Measurements from ENCODE around the gene PMEL. TPM values are rescaled to one million over a fixed set of nuclear protein-coding genes. Genes with fewer than 3 reads are reported as not detected.

Gene PMEL
- total RNA-seq, 2 donors from 2014 or later: 17.2 to 20.8 TPM

DNA sequence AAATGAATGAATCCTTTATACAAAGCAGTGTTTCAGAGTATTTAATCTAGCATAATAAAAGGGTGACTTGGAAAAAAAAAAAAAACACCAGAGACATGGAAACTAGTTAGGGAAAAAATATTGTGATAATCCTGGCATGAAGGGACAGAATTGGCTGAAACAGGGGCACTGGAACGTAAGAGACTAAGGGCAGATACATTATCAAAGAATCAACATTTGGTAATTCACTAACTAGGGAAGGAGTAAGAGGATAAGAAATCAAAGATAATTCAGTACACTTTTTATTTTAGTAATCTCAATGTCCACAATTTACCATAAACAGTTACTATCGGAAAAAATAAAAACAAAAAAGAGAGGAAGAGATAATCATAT is 56.3 kb downstream of the PMEL start:
- Mint-ChIP-seq H3K9me3 (no peaks in the 10 kb centered on the region), H3K27ac (peak overlapping the region; percentile 90), H3K4me3 (peak overlapping the region; percentile 9), H3K4me1 (peaks cover 29% of the 10 kb centered on the region), H3K36me3 (ENCODE audit: low read depth) (peaks cover 38% of the 10 kb centered on the region), H3K27me3 (ENCODE audit: insufficient read depth) (no peaks in the 10 kb centered on the region)
- TF ChIP-seq, protein P1, sequence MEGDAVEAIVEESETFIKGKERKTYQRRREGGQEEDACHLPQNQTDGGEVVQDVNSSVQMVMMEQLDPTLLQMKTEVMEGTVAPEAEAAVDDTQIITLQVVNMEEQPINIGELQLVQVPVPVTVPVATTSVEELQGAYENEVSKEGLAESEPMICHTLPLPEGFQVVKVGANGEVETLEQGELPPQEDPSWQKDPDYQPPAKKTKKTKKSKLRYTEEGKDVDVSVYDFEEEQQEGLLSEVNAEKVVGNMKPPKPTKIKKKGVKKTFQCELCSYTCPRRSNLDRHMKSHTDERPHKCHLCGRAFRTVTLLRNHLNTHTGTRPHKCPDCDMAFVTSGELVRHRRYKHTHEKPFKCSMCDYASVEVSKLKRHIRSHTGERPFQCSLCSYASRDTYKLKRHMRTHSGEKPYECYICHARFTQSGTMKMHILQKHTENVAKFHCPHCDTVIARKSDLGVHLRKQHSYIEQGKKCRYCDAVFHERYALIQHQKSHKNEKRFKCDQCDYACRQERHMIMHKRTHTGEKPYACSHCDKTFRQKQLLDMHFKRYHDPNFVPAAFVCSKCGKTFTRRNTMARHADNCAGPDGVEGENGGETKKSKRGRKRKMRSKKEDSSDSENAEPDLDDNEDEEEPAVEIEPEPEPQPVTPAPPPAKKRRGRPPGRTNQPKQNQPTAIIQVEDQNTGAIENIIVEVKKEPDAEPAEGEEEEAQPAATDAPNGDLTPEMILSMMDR (conservative IDR thresholded peaks at IDR 0.05): no peak
- H3K36me3 ChIP-seq (ENCODE audit: control insufficient read depth, insufficient read depth, low read length): peaks cover 28% of the 10 kb centered on the region
- no peak for DNase-seq
- H3K9ac ChIP-seq (ENCODE audit: extremely low read depth, low read length, poor library complexity, severe bottlenecking): no peak overlapping the region
- H3K27me3 ChIP-seq (ENCODE audit: control insufficient read depth, insufficient read depth, low read length, poor library complexity, severe bottlenecking): no peaks in the 10 kb centered on the region
- H3K9me3 ChIP-seq (ENCODE audit: control insufficient read depth, low read length): no peaks in the 10 kb centered on the region
- peak overlapping the region; percentile 42 for H3K4me3 ChIP-seq (ENCODE audit: low read length)
- peak overlapping the region; percentile 56 for H3K27ac ChIP-seq (ENCODE audit: low read depth, low read length)
- peaks cover 5% of the 10 kb centered on the region for H3K4me1 ChIP-seq (ENCODE audit: control insufficient read depth, insufficient read depth, low read length)
- 58% methylated on average over 1 of the region's 2 CpGs; no CpG with 5 or more reads in 1 of the 2 experiments for WGBS, 2 experiments (ENCODE audit: insufficient coverage in 1 of 2, insufficient read length in 1 of 2)

DNA sequence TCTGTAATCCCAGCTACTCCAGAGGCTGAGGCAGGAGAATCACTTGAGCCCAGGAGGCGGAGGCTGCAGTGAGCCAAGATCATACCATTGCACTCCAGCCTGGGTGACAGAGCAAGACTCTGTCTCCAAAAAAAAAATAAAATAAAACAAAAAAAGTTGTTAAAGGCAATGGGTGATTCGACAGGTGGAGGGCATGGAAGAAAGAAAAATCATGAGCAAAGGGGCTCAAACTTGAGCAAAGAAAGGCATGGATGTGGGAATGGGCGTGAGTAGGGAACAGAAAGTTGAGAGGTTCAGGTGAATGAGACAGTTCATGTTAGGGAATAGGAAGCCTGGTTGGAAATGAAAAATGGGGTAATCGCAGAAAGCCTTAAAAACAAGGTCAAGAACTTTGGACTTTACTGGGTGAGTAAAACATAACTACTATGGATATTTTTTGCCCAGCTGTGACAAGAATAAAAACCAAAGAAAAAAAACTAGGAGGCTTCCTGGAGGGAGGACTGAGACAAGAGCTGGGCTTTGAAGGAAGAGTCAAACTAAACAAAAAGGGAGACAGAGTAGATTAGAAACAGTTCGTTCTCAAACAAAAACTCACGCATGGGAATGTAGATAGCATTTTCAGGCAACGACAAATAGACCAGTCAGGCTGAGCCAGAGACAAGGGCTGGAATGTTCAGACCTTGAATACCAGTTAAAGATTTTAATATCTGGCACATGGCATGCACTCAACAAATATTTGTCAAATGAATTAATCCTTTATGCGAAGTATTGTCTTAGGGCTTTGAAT is 56.9 kb downstream of the PMEL start:
- H3K27ac Mint-ChIP-seq: peak overlapping the region; percentile 90
- peaks cover 34% of the 10 kb centered on the region for H3K36me3 Mint-ChIP-seq (ENCODE audit: low read depth)
- Histone ChIP-seq H3K36me3 (ENCODE audit: control insufficient read depth, insufficient read depth, low read length) (peaks cover 24% of the 10 kb centered on the region), H3K27me3 (ENCODE audit: control insufficient read depth, insufficient read depth, low read length, poor library complexity, severe bottlenecking) (no peaks in the 10 kb centered on the region), H3K27ac (ENCODE audit: low read depth, low read length) (peak overlapping the region; percentile 56), H3K4me1 (ENCODE audit: control insufficient read depth, insufficient read depth, low read length) (peaks cover 5% of the 10 kb centered on the region), H3K9me3 (ENCODE audit: control insufficient read depth, low read length) (no peaks in the 10 kb centered on the region), H3K9ac (ENCODE audit: extremely low read depth, low read length, poor library complexity, severe bottlenecking) (no peak overlapping the region), H3K4me3 (ENCODE audit: low read length) (peak overlapping the region; percentile 42)
- TF ChIP-seq, protein P1 (conservative IDR thresholded peaks at IDR 0.05): no peak
- H3K4me3 Mint-ChIP-seq: peak overlapping the region; percentile 9
- no peaks in the 10 kb centered on the region for H3K27me3 Mint-ChIP-seq (ENCODE audit: insufficient read depth)
- no peaks in the 10 kb centered on the region for H3K9me3 Mint-ChIP-seq
- no peak for DNase-seq
- H3K4me1 Mint-ChIP-seq: peaks cover 24% of the 10 kb centered on the region
- 57 to 77% methylated on average over 6 to 8 of the region's 8 CpGs for WGBS, 2 experiments (ENCODE audit: insufficient coverage in 1 of 2, insufficient read length in 1 of 2)

DNA sequence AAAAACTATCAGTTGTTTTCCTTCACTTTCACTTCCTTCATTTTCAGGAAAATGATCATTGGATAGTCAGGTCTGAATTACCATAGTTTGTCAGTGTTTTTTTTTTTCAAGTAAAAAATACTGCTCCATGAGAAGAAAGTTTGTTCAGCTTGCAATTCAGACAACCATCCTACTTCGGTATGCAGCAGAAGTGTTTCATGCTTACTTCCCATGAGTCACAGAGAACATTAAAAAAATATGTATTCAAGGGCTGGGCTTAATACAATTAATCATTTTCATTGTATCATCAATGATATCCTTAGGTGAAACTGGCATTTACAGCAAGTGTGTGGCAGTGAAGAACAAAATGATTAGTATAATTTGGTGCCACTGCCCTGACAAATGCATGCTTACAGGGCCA is 59.8 kb downstream of the PMEL start:
- Histone ChIP-seq H3K27ac (ENCODE audit: low read depth, low read length) (no peak overlapping the region), H3K4me1 (ENCODE audit: control insufficient read depth, insufficient read depth, low read length) (no peaks in the 10 kb centered on the region), H3K4me3 (ENCODE audit: low read length) (no peak overlapping the region), H3K9ac (ENCODE audit: extremely low read depth, low read length, poor library complexity, severe bottlenecking) (no peak overlapping the region), H3K36me3 (ENCODE audit: control insufficient read depth, insufficient read depth, low read length) (peaks cover 28% of the 10 kb centered on the region), H3K9me3 (ENCODE audit: control insufficient read depth, low read length) (no peaks in the 10 kb centered on the region), H3K27me3 (ENCODE audit: control insufficient read depth, insufficient read depth, low read length, poor library complexity, severe bottlenecking) (no peaks in the 10 kb centered on the region)
- H3K27me3 Mint-ChIP-seq (ENCODE audit: insufficient read depth): no peaks in the 10 kb centered on the region
- 100% methylated on average over 1 of the region's 1 CpG for WGBS, 2 experiments (ENCODE audit: insufficient coverage in 1 of 2, insufficient read length in 1 of 2)
- peaks cover 16% of the 10 kb centered on the region for H3K4me1 Mint-ChIP-seq
- no peak overlapping the region for H3K4me3 Mint-ChIP-seq
- no peak overlapping the region for H3K27ac Mint-ChIP-seq
- H3K9me3 Mint-ChIP-seq: no peaks in the 10 kb centered on the region
- peaks cover 39% of the 10 kb centered on the region for H3K36me3 Mint-ChIP-seq (ENCODE audit: low read depth)
- TF ChIP-seq, protein P1 (conservative IDR thresholded peaks at IDR 0.05): no peak
- no peak for DNase-seq

Other genes with a start within 250 kb of the PMEL start
- gene BLOC1S1, start 250.0 kb downstream of the PMEL start, total RNA-seq: 100 to 1,000 TPM in 1 of 2 donors, 10 to 100 TPM in 1; 95.1 to 102 TPM
- 1 to 10 TPM; 4.1 to 7.4 TPM for gene RDH5, start 245.6 kb downstream of the PMEL start, total RNA-seq
- gene CD63, start 237.0 kb downstream of the PMEL start, total RNA-seq: 1,000 to 10,000 TPM in 1 of 2 donors, 100 to 1,000 TPM in 1; 879 to 1,041 TPM
- gene GDF11, start 222.9 kb downstream of the PMEL start, total RNA-seq: 10 to 100 TPM; 29.8 to 33.0 TPM
- gene SARNP, start 148.3 kb downstream of the PMEL start, total RNA-seq: 100 to 1,000 TPM in 1 of 2 donors, 10 to 100 TPM in 1; 95.7 to 119 TPM
- 10 to 100 TPM; 43.7 to 57.1 TPM for gene ORMDL2, start 148.0 kb downstream of the PMEL start, total RNA-seq
- 10 to 100 TPM; 33.2 to 50.9 TPM for gene DNAJC14, start 136.5 kb downstream of the PMEL start, total RNA-seq
- gene MMP19, start 123.1 kb downstream of the PMEL start, total RNA-seq: 1 to 10 TPM in 1 of 2 donors, under 1 TPM in 1; 0.40 to 2.1 TPM
- gene PYM1, start 38.1 kb downstream of the PMEL start, total RNA-seq: 10 to 100 TPM; 76.1 to 79.4 TPM
- gene DGKA, start 34.9 kb downstream of the PMEL start, total RNA-seq: 10 to 100 TPM; 10.2 to 11.1 TPM
- 10 to 100 TPM; 60.8 to 69.8 TPM for gene CDK2, start 788 bp upstream of the PMEL start, total RNA-seq
- gene RAB5B, start 8.0 kb upstream of the PMEL start, total RNA-seq: 10 to 100 TPM; 91.3 to 95.5 TPM
- gene SUOX, start 31.2 kb upstream of the PMEL start, total RNA-seq: 10 to 100 TPM; 23.2 to 27.5 TPM
- 10 to 100 TPM in 1 of 2 donors, 1 to 10 TPM in 1; 9.8 to 10.2 TPM for gene IKZF4, start 55.0 kb upstream of the PMEL start, total RNA-seq
- gene RPS26, start 75.9 kb upstream of the PMEL start, total RNA-seq: 10 to 100 TPM; 35.8 to 58.6 TPM
- 10 to 100 TPM; 45.7 to 51.8 TPM for gene ERBB3, start 114.1 kb upstream of the PMEL start, total RNA-seq
- gene PA2G4, start 138.5 kb upstream of the PMEL start, total RNA-seq: 100 to 1,000 TPM; 128 to 161 TPM
- gene RPL41, start 150.6 kb upstream of the PMEL start, total RNA-seq: 1,000 to 10,000 TPM; 4,305 to 4,379 TPM
- gene ZC3H10, start 152.2 kb upstream of the PMEL start, total RNA-seq: 1 to 10 TPM; 7.9 to 9.1 TPM
- gene ESYT1, start 162.2 kb upstream of the PMEL start, total RNA-seq: 100 to 1,000 TPM in 1 of 2 donors, 10 to 100 TPM in 1; 97.0 to 118 TPM
- gene MYL6B, start 186.5 kb upstream of the PMEL start, total RNA-seq: 100 to 1,000 TPM; 153 to 191 TPM
- gene MYL6, start 192.3 kb upstream of the PMEL start, total RNA-seq: 1,000 to 10,000 TPM; 1,640 to 1,647 TPM
- gene SMARCC2, start 223.4 kb upstream of the PMEL start, total RNA-seq: 100 to 1,000 TPM; 127 to 129 TPM

All from endodermal cell (in vitro differentiated cells).